ENCODE measurements around the gene SYCP1. TPM values are rescaled to one million over a fixed set of nuclear protein-coding genes. Genes with fewer than 3 reads are reported as not detected.

The SYCP1 gene
- total RNA-seq, 1 experiment from 2014 or later: not detected

- Mint-ChIP-seq H3K9me3 (ENCODE audit: unreplicated experiment) (no peaks in the 10 kb centered on the region), H3K36me3 (ENCODE audit: insufficient read depth, unreplicated experiment) (no peaks in the 10 kb centered on the region), H3K4me3 (ENCODE audit: unreplicated experiment) (no peak overlapping the region), H3K27ac (ENCODE audit: unreplicated experiment) (no peak overlapping the region), H3K4me1 (ENCODE audit: low read depth, unreplicated experiment) (no peaks in the 10 kb centered on the region), H3K27me3 (ENCODE audit: insufficient read depth, unreplicated experiment) (peaks cover 7% of the 10 kb centered on the region)
- intact Hi-C loops (cut with micrococcal nuclease; ENCODE audit: unreplicated experiment): no loop called here
- Histone ChIP-seq H3K4me1 (no peaks in the 10 kb centered on the region), H3K9me3 (no peaks in the 10 kb centered on the region), H3K27me3 (replicated peaks; ENCODE audit: control insufficient read depth, insufficient read depth, low read length) (no peaks in the 10 kb centered on the region), H3K36me3 (ENCODE audit: control insufficient read depth, insufficient read depth, low read length) (no peaks in the 10 kb centered on the region), H3K4me3 (ENCODE audit: low read depth, low read length) (no peak overlapping the region)
- no TSS peak for BruUV-seq (replicated peaks)
- DNase-seq: no peak
- ChIA-PET POLR2A (no interaction called here), CTCF (no interaction called here)
- no peak for TF ChIP-seq CTCF (IDR thresholded peaks at IDR 0.05; ENCODE audit: insufficient read depth in 1 of 2, low read depth in 1 of 2, low read length in 1 of 2, severe bottlenecking in 1 of 2, unreplicated experiment in 1 of 2)
Measured at GRCh38 chr1:114927401-114927800, 72.7 kb downstream of the SYCP1 start.

- no peak overlapping the region for H3K4me3 ChIP-seq (ENCODE audit: low read depth, low read length)
- peak; percentile 11 to 38 for DNase-seq
- Mint-ChIP-seq H3K27me3 (ENCODE audit: insufficient read depth, unreplicated experiment) (peaks cover 3% of the 10 kb centered on the region), H3K4me3 (ENCODE audit: unreplicated experiment) (no peak overlapping the region), H3K9me3 (ENCODE audit: unreplicated experiment) (no peaks in the 10 kb centered on the region), H3K4me1 (ENCODE audit: low read depth, unreplicated experiment) (no peaks in the 10 kb centered on the region), H3K36me3 (ENCODE audit: insufficient read depth, unreplicated experiment) (no peaks in the 10 kb centered on the region), H3K27ac (ENCODE audit: unreplicated experiment) (no peak overlapping the region)
- no peaks in the 10 kb centered on the region for H3K27me3 ChIP-seq (replicated peaks; ENCODE audit: control insufficient read depth, insufficient read depth, low read length)
- peak in 1 of 2 experiments; percentile 29 for TF ChIP-seq CTCF (IDR thresholded peaks at IDR 0.05; ENCODE audit: insufficient read depth in 1 of 2, low read depth in 1 of 2, low read length in 1 of 2, severe bottlenecking in 1 of 2, unreplicated experiment in 1 of 2)
- H3K9me3 ChIP-seq: no peaks in the 10 kb centered on the region
- ChIA-PET POLR2A (no interaction called here), CTCF (no interaction called here)
- intact Hi-C loops (cut with micrococcal nuclease; ENCODE audit: unreplicated experiment): no loop called here
- no peaks in the 10 kb centered on the region for H3K4me1 ChIP-seq
- no TSS peak for BruUV-seq (replicated peaks)
- H3K36me3 ChIP-seq (ENCODE audit: control insufficient read depth, insufficient read depth, low read length): no peaks in the 10 kb centered on the region
Measured at GRCh38 chr1:114956570-114956969, 101.9 kb downstream of the SYCP1 start.

GRCh38 chr1:114959423-114959822 lies 104.8 kb downstream of the SYCP1 start:
- intact Hi-C loops (cut with micrococcal nuclease; ENCODE audit: unreplicated experiment): no loop called here
- Mint-ChIP-seq H3K27ac (ENCODE audit: unreplicated experiment) (no peak overlapping the region), H3K27me3 (ENCODE audit: insufficient read depth, unreplicated experiment) (peaks cover 3% of the 10 kb centered on the region), H3K36me3 (ENCODE audit: insufficient read depth, unreplicated experiment) (no peaks in the 10 kb centered on the region), H3K9me3 (ENCODE audit: unreplicated experiment) (no peaks in the 10 kb centered on the region), H3K4me1 (ENCODE audit: low read depth, unreplicated experiment) (no peaks in the 10 kb centered on the region), H3K4me3 (ENCODE audit: unreplicated experiment) (no peak overlapping the region)
- no peaks in the 10 kb centered on the region for H3K4me1 ChIP-seq
- H3K36me3 ChIP-seq (ENCODE audit: control insufficient read depth, insufficient read depth, low read length): no peaks in the 10 kb centered on the region
- no peak overlapping the region for H3K4me3 ChIP-seq (ENCODE audit: low read depth, low read length)
- no peak for TF ChIP-seq CTCF (IDR thresholded peaks at IDR 0.05; ENCODE audit: insufficient read depth in 1 of 2, low read depth in 1 of 2, low read length in 1 of 2, severe bottlenecking in 1 of 2, unreplicated experiment in 1 of 2)
- no TSS peak for BruUV-seq (replicated peaks)
- POLR2A ChIA-PET: no interaction called here
- H3K9me3 ChIP-seq: no peaks in the 10 kb centered on the region
- no peak for DNase-seq
- CTCF ChIA-PET: no interaction called here
- H3K27me3 ChIP-seq (replicated peaks; ENCODE audit: control insufficient read depth, insufficient read depth, low read length): no peaks in the 10 kb centered on the region

Data from Caco-2 (cell line).